ENCODE measurements around the gene CENPP.

The CENPP gene

DNA sequence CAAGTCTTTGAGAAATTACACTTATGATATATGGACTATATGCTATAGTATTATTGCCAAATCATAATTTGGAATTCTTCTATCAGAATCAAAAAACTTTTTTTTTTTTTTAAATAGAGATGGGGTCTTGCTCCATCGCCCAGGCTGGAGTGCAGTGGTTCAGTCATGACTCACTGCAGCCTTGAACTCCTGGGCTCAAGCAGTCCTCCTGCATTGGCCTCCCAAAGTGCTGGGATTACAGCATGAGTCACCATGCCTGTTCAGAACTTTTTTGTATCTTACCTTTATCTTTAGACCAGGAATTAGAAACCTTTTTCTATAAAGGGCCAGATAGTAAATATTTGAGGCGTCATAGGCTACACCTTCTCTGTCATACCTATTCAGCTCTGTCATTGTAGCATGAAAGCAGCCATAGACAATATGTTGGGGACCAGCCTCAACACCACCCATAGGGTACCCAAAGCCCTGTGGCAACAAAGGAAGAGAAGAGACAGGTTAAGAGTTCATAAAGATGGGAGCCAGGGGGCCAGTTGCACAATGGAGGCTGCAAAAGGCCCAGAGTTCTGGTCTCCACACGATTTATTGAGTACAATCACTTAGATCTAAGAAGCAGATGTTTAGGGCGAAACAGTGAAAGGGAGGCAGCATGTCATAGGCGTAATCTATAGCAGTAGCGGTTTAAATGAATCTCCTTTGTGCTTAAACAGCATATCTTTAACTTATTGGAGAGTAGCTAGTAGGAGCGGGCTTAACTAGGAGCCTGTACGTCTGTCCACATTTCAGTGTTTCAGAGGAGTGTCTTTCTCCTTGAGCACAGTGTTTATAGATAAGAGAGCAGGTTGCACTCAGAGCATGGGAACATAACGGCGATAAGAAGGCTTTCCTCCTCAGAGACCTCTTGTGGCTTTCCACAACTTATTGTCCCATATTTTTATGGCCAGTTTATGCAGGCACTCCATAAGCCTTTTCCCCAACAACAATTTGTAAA lies 197.5 kb downstream of the CENPP start:
- H3K4me3 ChIP-seq (ENCODE audit: low read depth, low read length), result no peak overlapping the region
- no peak for DNase-seq (ENCODE audit: low read depth)

DNA sequence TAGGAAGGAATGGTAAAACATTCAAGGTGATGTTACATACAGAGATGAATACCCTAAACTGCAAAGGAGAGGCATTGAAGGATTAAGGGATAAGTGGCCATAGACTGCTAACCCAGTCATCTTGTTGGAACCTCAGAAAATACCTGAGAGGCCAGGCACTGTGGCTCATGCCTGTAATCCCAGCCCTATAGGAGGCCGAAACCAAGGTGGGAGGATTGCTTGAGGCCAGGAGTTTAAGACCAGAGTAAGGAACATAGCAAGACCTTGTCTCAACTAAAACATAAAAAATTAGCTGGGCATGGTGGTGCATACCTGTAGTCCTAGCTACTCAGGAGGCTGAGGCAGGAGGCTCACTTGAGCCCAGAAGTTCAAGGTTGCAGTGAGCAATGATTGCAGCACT lies 199.1 kb downstream of the CENPP start:
- no peak overlapping the region for H3K4me3 ChIP-seq (ENCODE audit: low read depth, low read length)
- no peak for DNase-seq (ENCODE audit: low read depth)

DNA sequence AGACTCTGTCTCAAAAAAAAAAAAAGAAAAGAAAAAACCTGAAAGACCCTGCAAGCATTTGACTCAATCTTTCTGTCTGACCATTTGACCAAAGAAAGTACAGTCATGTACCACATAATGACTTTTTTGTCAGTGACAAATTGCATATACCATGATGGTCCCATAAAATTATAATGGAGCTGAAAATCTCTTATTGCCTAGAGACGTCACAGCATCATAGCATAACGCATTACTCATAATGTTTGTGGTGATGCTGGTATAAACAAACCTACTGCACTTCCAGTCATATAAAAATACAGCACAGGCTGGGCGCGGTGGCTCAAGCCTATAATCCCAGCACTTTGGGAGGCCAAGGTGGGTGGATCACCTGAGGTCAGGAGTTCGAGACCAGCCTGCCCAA lies 199.6 kb downstream of the CENPP start:
- no peak for DNase-seq (ENCODE audit: low read depth)
- no peak overlapping the region for H3K4me3 ChIP-seq (ENCODE audit: low read depth, low read length)

DNA sequence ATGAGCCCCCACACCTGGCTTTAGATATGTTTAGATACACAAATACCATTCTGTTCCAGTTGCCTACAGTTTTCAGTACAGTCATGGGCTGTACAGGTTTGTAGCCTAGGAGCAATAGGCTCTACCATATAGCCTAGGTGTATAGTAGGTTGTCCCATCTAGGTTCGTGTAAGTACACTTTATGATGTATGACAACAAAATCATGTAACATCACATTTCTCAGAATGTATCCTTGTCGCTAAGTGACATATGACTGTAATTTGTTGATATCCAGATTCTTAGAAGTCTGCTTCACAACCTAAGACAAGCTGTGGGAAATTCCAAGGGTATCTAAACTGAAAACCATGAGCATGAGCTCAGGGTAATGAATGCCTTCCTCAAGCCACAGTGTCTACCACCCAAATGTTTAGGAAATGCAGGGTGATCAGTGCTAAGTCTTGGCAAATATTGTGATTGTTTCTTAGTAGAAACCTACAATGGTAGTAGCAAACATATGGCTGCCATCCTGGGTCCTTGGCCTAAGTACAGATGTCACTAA lies 201.6 kb downstream of the CENPP start:
- DNase-seq (ENCODE audit: low read depth), result no peak
- no peak overlapping the region for H3K4me3 ChIP-seq (ENCODE audit: low read depth, low read length)

DNA sequence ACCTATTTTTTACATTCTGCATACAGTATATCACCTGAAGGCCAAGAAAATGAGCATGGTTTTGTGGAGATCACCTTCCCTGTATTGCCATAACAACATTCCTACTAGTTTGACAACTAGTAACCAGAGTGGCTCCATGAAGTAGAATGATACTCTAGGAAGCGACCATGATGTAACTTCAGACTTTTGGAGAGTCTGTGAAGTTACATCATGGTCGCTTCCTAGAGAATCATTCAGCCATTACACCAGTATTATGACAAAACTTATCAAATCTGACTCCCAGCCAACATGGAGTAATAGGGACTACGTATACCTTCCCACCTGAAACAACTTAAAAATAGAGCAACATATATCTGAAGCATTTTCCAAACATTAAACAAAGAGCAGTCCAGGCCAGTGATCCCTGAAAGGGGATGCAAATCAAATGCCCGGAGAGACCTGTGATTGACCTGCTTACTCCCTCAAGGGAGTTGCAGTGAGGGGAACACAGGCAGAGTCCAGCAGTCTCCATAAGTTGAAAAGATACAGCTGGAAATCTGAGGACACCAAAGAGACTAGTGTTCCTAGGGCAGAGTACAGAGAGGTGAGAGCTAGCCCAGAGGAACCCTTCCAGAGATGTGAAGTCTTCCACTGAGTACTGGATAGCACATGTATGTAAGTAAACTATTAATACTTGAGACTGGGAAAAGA lies 202.2 kb downstream of the CENPP start:
- no peak for DNase-seq (ENCODE audit: low read depth)

DNA sequence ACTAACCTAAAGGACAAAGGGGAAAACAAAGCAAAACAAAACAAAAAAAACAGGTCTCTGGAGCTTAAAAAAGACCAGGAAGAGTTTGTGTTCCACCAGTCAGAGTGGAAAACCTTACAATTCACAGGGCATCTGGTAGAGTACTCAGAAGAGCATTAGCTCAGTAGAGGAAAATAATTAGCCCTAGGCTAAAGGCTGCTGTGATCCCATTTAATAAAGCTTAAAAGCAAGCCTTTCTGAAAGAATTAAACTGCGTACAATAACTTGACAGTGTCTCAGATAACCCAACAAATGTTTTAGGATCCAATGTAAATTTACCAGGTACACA lies 202.7 kb downstream of the CENPP start:
- no peak for DNase-seq (ENCODE audit: low read depth)
- H3K4me3 ChIP-seq (ENCODE audit: low read depth, low read length), result no peak overlapping the region

More for the DNA sequence above, 202.2 kb downstream of the CENPP start:
- no peak overlapping the region for H3K4me3 ChIP-seq (ENCODE audit: low read depth, low read length)

DNA sequence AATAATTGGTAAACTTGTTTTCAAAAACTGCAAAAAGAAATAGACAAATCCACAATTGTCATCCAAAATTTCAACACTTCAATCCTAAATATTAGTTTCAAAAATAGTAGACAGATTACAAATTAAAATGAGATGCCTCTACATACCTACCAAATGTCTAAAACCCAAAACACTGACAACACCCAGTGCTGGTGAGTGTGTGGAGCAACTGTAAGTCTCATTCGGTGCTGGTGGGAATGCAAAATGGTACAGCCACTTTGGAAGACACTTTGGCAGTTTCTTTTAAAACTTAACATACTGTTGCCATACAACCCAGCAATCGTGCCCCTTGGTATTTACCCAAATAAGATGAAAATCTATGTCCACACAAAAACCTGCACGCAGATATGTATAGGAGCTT lies 203.4 kb downstream of the CENPP start:
- no peak for DNase-seq (ENCODE audit: low read depth)
- no peak overlapping the region for H3K4me3 ChIP-seq (ENCODE audit: low read depth, low read length)

DNA sequence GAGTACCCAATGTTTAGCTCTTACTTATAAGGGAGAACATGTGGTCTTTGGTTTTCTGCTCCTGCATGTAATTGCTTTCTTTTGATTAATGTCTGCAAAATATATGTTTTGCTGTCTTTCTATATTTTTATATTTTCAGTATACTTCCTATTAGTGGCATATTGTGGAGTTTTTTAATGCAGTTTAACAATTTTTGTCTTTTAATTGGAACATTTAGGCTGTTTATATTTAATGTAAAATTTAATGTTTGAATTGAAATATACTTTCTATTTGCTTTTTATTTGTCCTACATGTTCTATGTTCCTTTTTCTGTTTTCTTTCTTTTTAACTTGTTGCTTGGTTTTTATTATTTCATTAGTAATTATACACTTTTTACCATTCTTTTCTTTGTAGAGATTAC lies 205.1 kb downstream of the CENPP start:
- H3K4me3 ChIP-seq (ENCODE audit: low read depth, low read length), result no peak overlapping the region
- no peak for DNase-seq (ENCODE audit: low read depth)

DNA sequence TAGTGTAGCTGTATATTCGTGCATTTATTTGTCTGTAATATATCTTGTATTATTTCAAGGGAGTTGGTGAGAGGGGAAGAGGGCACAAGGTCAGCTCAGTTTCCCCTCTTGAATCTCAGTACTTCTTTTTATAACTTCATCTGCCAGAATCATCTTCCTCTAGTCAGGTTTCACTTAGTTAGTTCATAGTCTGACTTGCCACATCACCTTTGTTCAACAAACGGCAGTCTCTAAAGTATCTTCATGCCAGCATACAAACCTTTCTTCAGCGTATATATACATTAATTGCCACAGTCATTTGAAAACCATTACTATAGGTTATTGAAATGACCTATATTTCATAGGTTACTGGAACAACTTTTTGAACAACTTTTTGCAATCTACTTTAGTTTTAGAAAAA lies 208.5 kb downstream of the CENPP start:
- DNase-seq (ENCODE audit: low read depth), result no peak
- H3K4me3 ChIP-seq (ENCODE audit: low read depth, low read length), result no peak overlapping the region

DNA sequence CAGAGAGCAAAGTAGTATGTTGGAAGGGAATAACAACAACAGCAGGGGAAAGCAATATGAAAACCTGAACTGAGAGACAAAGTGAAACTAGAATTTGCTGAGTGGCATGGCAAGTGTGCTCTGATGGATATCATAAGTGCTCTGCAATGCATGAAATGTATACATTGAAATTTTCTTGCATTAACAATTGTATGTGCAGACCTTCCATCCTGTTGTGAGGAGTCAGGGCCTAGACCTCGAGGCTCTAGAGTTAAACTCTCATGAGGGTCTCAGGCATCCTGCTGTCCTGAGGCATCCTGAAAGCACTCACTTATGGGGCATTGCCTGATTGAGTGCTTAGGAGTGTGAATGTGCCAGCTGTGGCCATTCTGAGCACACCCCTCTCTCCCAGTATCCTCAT lies 208.9 kb downstream of the CENPP start:
- H3K4me3 ChIP-seq (ENCODE audit: low read depth, low read length), result no peak overlapping the region
- no peak for DNase-seq (ENCODE audit: low read depth)

DNA sequence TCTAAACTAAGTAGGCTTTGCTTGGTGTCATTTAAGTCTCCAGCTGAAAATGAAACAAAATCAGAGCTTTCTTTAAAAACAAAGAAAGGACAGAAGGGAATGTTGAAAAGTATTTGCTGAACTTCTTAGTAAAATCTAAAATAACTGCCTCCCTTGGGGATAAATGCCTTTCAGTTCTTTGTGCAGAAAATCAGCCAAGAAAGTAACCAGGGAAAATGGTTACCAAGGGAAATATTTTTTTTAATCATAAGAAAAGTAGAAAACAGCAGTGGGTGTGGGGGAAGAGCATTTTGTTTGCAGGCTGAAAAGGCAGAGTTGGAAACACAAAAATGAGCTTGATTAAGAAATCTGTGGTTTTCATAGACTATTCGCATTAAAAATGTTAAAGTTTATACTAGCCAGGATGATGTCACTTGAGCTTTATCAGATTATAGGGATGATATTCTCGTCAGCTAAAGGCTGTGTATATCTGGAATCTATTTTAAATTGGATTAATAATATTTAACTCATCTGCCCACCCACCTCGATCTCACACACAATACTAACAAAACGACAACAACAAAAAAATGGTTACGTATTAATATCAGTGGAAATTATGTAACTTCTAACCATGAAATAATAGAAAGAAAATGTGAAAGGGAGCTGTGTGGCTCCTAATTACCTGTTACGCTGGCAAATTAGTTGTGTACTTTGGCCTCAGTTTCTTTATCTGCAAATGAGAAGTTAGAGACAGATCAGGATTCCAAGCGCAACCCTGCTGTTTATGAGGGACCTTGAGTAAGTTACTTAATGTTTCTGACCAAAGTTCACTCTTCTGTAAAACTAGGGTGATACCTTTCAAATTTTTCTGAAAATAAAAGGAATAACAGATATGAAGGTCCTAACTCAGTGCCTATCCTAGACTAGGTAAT lies 210.4 kb downstream of the CENPP start, which contains the start of gene ECM2:
Gene ECM2, minus strand, starts transcription at position 51 of the 911 bp plus-strand sequence. CDS start 13,124 bp downstream, outside the sequence.
- H3K4me3 ChIP-seq (ENCODE audit: low read depth, low read length), result no peak within 1 kb of the TSS
- no peak for DNase-seq (ENCODE audit: low read depth)

DNA sequence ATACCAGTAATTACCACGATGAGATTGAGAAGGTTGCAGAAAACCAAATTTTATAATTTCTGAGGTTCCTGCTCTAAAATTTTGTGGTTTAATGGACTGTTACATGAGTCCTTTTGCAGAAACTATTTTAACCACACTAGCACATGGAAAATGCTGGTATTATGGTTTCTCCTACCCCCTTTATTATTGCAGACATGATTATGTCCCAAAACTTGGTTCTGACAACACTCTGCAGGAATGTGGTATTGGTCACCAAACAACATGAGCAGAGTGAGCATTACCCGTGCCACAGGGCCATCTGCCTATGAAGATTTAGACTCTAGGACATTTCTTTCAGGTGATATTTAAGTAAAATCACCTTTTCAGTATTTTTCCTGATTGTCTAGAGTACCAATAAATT lies 212.8 kb downstream of the CENPP start:
- DNase-seq (ENCODE audit: low read depth), result peak; percentile 18

DNA sequence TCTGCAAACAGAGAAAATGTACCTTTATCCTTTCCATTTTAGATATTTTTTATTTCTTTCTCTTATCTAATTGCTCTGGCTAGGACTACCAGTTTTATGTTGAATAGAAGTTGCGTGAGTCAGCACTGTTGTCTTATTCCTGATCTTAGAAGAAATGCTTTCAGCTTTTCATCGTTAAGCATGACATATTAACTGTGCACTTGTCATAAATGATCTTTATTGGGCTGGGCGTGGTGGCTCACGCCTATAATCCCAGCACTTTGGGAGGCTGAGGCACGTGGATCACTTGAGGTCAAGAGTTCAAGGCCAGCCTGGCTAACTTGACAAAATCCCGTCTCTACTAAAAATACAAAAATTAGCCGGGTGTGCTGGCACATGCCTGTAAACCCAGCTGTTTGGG lies 218.2 kb downstream of the CENPP start:
- DNase-seq (ENCODE audit: low read depth), result no peak
- no peak overlapping the region for H3K4me3 ChIP-seq (ENCODE audit: low read depth, low read length)

More for the DNA sequence above, 212.8 kb downstream of the CENPP start:
- H3K4me3 ChIP-seq (ENCODE audit: low read depth, low read length), result no peak overlapping the region

DNA sequence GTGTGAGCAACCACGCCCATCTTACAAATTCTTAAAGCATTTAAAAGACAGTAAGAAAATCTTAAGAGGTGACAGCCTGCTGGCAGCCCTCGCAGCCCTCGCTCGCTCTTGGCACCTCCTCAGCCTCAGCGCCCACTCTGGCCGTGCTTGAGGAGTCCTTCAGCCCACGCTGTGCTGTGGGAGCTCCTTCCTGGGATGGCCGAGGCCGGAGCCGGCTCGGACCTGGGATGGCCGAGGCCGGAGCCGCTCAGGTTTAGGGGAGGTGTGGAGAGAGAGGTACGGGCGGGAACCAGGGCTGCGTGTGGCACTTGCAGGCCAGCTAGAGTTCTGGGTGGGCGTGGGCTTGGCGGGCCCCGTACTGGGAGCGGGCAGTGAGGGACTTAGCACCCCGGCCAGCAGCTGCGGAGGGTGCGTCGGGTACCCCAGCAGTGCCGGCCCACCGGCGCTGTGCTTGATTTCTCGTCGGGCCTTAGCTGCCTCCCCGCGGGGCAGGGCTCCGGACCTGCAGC lies 219.3 kb downstream of the CENPP start:
- no peak for DNase-seq (ENCODE audit: low read depth)
- no peak overlapping the region for H3K4me3 ChIP-seq (ENCODE audit: low read depth, low read length)

DNA sequence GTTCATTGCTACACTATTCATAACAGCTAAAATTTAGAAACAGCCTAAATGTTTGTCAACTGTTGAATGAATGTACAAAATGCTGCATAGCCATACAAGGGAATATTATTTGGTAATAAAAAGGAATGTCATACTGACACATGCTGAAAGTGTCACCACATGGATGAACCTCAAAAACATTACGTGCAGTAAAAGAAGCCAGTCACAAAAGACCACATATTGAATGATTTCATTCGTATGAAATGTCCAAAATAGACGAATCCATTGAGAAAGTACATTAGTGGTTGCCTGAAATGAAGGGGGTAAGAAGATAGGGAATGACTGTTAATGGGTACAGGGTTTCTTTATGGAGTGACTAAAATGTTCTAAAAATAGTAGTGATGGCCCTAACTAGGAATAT lies 221.6 kb downstream of the CENPP start:
- no peak for DNase-seq (ENCODE audit: low read depth)
- no peak overlapping the region for H3K4me3 ChIP-seq (ENCODE audit: low read depth, low read length)

DNA sequence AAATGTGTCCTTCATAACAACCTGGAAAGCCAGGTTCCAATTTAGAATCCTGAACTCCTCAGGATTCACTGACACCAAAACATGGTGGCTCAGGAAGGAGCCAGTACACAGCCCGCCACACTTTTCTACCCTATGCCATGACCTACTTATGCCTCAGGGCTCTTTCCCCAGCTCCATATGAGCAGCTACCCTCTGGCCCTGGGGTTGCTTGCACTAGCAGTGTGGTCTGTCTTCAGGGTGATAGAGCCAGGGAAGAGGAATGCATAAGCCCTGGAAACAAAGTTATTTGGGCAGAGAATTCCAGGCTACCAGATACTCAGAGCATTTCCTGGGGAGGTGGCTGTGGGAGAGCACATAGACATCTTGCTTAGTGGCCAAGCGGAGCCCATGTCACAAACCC lies 225.0 kb downstream of the CENPP start:
- no peak overlapping the region for H3K4me3 ChIP-seq (ENCODE audit: low read depth, low read length)
- no peak for DNase-seq (ENCODE audit: low read depth)

DNA sequence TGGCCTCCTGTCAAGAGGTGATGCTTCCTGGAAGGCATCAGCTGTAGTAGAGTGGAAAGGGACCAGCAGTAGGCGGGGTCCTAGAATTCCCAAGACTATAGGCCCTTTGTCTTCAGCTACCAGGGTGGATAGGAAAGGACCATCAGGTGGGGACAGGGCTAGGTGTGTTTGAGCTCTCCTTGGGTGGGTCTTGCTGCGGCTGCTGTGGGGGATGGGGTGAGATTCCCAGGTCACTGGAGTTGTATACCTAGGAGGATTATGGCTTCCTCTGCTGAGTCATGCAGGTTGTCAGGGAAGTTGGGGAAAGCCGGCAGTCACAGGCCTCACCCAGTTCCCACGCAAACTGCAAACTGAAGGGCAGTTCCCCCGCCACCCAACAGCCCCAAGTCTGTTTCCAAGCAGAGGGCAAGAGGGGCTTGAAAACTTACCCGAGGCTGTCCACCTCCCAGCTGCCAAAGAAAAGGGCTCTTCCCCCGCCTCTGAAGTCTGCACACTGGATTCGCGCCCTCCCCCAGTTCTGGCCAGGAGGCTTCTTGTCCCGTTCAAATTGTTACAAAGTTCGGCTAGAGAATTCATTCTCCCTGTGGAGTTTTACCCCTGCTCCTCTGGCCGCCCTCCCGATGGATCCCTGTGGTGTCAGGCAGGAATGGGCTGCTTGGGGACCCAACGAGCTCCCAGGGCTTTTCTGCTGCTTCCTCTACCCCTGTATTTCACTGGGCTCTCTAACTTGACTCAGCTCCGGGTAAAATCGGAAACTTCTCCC lies 233.0 kb downstream of the CENPP start:
- no peak overlapping the region for H3K4me3 ChIP-seq (ENCODE audit: low read depth, low read length)

More for the DNA sequence above, 233.0 kb downstream of the CENPP start:
- DNase-seq (ENCODE audit: low read depth), result no peak

Measured in skeletal muscle cell (primary cell).